HL-60/S4 (cell line): Measurements from ENCODE around the gene FXYD4.

Experiments
- in situ Hi-C: fragments of 300-500 bp; cut with MboI; formaldehyde crosslinking; loops from 2 replicates; pipeline ENCODE4 v1.14.3; 2022; ENCODE audit warnings: low sequenced_read_pairs

Gene FXYD4

GRCh38 chr10:43343126-43343525 lies 28.3 kb upstream of the FXYD4 start:
- in situ Hi-C loops = loop anchor here (10.0 kb wide), 1 partner anchor 138 kb away; no protein-coding TSS in a partner anchor

- in situ Hi-C loops = loop anchor here (10.0 kb wide), 1 partner anchor 139 kb away; no protein-coding TSS in a partner anchor
Measured at GRCh38 chr10:43344051-43344450, 27.4 kb upstream of the FXYD4 start.

GRCh38 chr10:43347997-43348396 lies 23.4 kb upstream of the FXYD4 start:
- in situ Hi-C loops = loop anchor here (10.0 kb wide), 1 partner anchor 143 kb away; no protein-coding TSS in a partner anchor

GRCh38 chr10:43348511-43349312 lies 22.7 kb upstream of the FXYD4 start:
- in situ Hi-C loops = loop anchor here (10.0 kb wide), 1 partner anchor 144 kb away; no protein-coding TSS in a partner anchor

- in situ Hi-C loops = no loop called here
Measured at GRCh38 chr10:43350156-43350555, 21.3 kb upstream of the FXYD4 start.

GRCh38 chr10:43350686-43351085 lies 20.8 kb upstream of the FXYD4 start:
- in situ Hi-C loops = no loop called here

- in situ Hi-C loops = no loop called here
Measured at GRCh38 chr10:43351301-43351700, 20.1 kb upstream of the FXYD4 start.

- in situ Hi-C loops = no loop called here
Measured at GRCh38 chr10:43352951-43353350, 18.5 kb upstream of the FXYD4 start.

- in situ Hi-C loops = no loop called here
Measured at GRCh38 chr10:43353495-43354329, 17.7 kb upstream of the FXYD4 start.

- in situ Hi-C loops = no loop called here
Measured at GRCh38 chr10:43354330-43354635, 17.2 kb upstream of the FXYD4 start.

- in situ Hi-C loops = no loop called here
Measured at GRCh38 chr10:43354879-43355380, 16.5 kb upstream of the FXYD4 start.

- in situ Hi-C loops = no loop called here
Measured at GRCh38 chr10:43355749-43356371, 15.6 kb upstream of the FXYD4 start.

GRCh38 chr10:43360086-43360485 lies 11.3 kb upstream of the FXYD4 start:
- in situ Hi-C loops = no loop called here

- in situ Hi-C loops = no loop called here
Measured at GRCh38 chr10:43361547-43362190, 9.8 kb upstream of the FXYD4 start.

- in situ Hi-C loops = no loop called here
Measured at GRCh38 chr10:43362191-43362839, 9.1 kb upstream of the FXYD4 start.

- in situ Hi-C loops = no loop called here
Measured at GRCh38 chr10:43365001-43365400, 6.4 kb upstream of the FXYD4 start.

GRCh38 chr10:43369921-43370320 lies 1.5 kb upstream of the FXYD4 start:
- in situ Hi-C loops = no loop called here

GRCh38 chr10:43370671-43371215 lies 693 bp upstream of the FXYD4 start:
- in situ Hi-C loops = no loop called here

- in situ Hi-C loops = no loop called here
Measured at GRCh38 chr10:43372765-43373361, 1.4 kb downstream of the FXYD4 start.

GRCh38 chr10:43373461-43373860 lies 2.0 kb downstream of the FXYD4 start:
- in situ Hi-C loops = no loop called here
